Measurements from ENCODE around the gene EIF2A.

DNA sequence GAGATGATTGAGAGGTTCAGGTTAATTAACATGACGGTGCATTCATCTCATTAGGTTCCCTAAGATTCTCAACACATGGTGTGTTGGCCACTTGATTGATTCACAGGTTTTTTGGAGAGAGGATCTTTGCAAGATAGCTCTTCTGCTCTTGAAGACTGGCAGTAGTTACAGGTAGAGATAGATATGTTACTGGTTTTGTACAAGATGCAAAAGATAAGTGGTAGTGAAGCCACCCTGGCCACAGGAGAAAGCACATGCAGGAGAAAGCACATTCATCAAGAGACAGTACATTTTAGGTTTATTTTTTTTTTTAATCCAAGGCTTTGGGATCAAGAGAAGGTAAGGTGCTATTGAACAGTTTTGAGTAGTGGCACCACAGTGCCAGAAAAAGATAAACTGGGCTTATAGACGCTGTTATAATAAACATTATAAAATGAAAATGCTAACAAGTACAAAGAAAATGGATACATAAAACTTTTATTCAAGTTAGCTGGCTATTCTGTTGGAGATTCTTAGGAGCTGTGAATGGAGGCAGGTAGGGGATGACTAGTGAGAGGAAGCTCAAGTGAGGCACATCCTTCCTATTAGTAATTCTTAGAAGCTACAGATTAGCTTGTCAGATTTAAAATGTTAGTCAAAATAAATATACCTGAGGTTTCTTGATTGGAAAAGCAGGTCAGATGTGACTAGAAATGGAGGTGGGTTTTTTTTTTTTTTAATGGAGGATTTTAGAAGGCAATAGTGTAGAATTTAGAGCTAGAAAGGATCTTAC lies 67.3 kb downstream of the EIF2A start:
- TF ChIP-seq CTCF (IDR thresholded peaks at IDR 0.05) (no peak), POLR2AphosphoS5 (IDR thresholded peaks at IDR 0.05; ENCODE audit: insufficient read depth in 1 of 2, low read depth in 1 of 2) (no peak)

Measured in vagina (tissue), 2 donors.